ENCODE measurements around the gene GCK.

Gene GCK

GRCh38 chr7:44110719-44111635, 78.3 kb downstream of the GCK start:
- no peak overlapping the region for H3K4me3 ChIP-seq (ENCODE audit: control insufficient read depth, low read depth, low read length)
- no peak for TF ChIP-seq CTCF (conservative IDR thresholded peaks at IDR 0.05; ENCODE audit: control insufficient read depth, insufficient read depth, low read depth, low read length)
- DNase-seq (ENCODE audit: low read depth) = no peak

DNA sequence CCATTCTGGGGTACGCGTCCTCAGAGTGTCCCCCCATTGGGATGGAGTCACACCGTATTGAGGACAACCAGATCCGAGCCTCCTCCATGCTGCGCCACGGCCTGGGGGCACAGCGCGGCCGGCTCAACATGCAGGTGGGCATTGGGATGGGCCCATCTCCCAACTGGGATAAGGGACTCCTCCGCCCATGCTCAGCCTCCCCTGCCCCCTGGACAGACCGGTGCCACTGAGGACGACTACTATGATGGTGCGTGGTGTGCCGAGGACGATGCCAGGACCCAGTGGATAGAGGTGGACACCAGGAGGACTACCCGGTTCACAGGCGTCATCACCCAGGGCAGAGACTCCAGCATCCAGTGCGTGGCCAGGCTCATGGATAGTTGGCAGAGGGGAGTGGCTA, 79.2 kb downstream of the GCK start:
- DNase-seq (ENCODE audit: low read depth) = no peak
- H3K4me3 ChIP-seq (ENCODE audit: control insufficient read depth, low read depth, low read length) = no peak overlapping the region
- no peak for TF ChIP-seq CTCF (conservative IDR thresholded peaks at IDR 0.05; ENCODE audit: control insufficient read depth, insufficient read depth, low read depth, low read length)

DNA sequence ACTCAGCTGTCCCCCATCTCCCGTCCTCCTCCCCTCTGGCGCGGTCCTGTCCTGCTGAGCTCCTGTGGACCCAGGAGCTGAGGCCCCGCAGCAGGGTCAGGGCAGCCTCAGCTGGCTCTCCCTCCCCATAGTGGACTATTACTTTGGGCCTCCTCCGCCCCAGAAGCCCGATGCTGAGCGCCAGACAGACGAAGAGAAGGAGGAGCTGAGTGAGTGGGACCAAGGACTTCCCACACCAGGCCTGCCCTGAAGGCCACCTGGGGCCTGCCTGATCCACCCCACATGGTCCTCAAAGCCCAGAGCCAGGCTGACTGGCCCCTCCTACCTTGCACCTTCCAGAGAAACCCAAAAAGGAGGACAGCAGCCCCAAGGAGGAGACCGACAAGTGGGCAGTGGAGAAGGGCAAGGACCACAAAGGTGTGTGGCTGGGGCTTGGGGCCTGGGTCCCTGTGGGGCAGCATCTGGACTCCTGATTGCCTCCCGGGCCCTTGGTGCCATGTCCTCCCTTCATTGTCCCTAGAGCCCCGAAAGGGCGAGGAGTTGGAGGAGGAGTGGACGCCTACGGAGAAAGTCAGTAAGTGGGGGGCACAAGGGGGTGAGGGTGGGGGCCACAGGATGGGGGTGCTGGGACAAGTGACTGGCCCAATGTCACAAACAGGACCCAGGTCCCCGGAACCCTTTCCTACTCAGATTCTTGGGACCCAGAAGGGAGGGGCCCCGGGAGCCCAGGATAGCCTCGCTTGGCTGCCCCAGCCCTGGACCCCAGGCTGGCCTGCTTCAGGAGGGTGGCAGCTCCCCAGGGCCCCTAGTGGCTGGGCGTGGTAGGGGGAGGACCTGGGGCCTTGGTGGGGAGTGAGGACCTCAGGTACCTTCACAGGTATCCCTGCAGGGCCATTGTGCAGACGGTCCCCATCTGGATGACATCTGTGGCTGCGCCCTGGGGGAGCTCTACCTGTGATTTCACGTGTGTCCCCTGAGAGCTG, 80.2 kb downstream of the GCK start:
- H3K4me3 ChIP-seq (ENCODE audit: control insufficient read depth, low read depth, low read length) = no peak overlapping the region
- DNase-seq (ENCODE audit: low read depth) = no peak
- no peak for TF ChIP-seq CTCF (conservative IDR thresholded peaks at IDR 0.05; ENCODE audit: control insufficient read depth, insufficient read depth, low read depth, low read length)

- no peak for TF ChIP-seq CTCF (conservative IDR thresholded peaks at IDR 0.05; ENCODE audit: control insufficient read depth, insufficient read depth, low read depth, low read length)
- DNase-seq (ENCODE audit: low read depth) = no peak
- no peak overlapping the region for H3K4me3 ChIP-seq (ENCODE audit: control insufficient read depth, low read depth, low read length)
Observed at GRCh38 chr7:44107961-44108767, 81.1 kb downstream of the GCK start.

DNA sequence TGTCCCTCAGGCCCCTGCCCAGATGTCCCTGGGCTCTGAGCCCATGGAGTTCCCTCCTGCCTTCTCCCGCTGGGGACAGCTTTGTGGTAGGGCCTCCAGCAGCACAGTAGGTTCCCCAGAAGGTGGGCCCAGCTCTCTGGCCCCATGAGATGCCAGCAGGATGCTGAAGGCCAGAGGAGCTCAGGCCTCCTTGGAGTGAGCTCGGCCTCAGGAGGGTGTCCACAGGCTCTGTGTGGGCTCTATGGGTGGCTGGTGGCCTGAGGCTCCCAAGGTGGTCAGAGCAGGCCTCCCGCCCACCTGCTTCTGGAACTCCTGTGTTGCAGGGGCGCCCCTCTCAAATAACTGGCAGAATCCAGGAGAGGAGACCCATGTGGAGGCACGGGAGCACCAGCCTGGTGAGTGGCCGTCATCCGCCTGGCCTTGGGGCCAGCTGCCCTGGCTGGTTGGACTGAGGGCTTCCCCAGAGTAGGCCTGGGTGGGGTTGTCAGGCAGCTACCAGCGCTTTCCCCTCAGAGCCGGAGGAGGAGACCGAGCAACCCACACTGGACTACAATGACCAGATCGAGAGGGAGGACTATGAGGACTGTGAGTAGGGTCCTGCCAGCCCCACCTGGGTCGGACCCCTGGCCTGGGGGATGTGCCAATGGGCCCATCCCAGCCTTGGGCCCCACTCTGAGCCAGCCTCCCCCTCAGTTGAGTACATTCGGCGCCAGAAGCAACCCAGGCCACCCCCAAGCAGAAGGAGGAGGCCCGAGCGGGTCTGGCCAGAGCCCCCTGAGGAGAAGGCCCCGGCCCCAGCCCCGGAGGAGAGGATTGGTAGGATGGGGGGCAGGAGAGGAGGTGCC, 81.9 kb downstream of the GCK start:
- TF ChIP-seq CTCF (conservative IDR thresholded peaks at IDR 0.05; ENCODE audit: control insufficient read depth, insufficient read depth, low read depth, low read length) = no peak
- no peak for DNase-seq (ENCODE audit: low read depth)
- H3K4me3 ChIP-seq (ENCODE audit: control insufficient read depth, low read depth, low read length) = no peak overlapping the region
